Endothelial cell (in vitro differentiated cells): ENCODE results near the gene EZR. TPM values are rescaled to one million over a fixed set of nuclear protein-coding genes. Genes with fewer than 3 reads are reported as not detected.

Experiments used
- DNase-seq: peaks from one replicate; pipeline ENCODE4 v3.0.0; 2021; ENCODE audit warnings: low spot score
- H3K27ac Mint-ChIP-seq: one replicate; pipeline ENCODE4 v1.8.0; 2021; ENCODE audit warnings: mixed read lengths, inconsistent platforms; ENCODE audit not compliant: unreplicated experiment
- H3K27me3 Mint-ChIP-seq: one replicate; pipeline ENCODE4 v1.8.0; 2021; ENCODE audit warnings: mild to moderate bottlenecking, moderate library complexity, mixed read lengths, inconsistent platforms; ENCODE audit not compliant: unreplicated experiment
- H3K36me3 Mint-ChIP-seq: one replicate; pipeline ENCODE4 v1.8.0; 2021; ENCODE audit warnings: mild to moderate bottlenecking, low read depth, mixed read lengths, inconsistent platforms; ENCODE audit not compliant: unreplicated experiment
- H3K4me1 Mint-ChIP-seq: one replicate; pipeline ENCODE4 v1.8.0; 2021; ENCODE audit warnings: mild to moderate bottlenecking, mixed read lengths, inconsistent platforms; ENCODE audit not compliant: unreplicated experiment
- H3K4me3 Mint-ChIP-seq: one replicate; pipeline ENCODE4 v1.8.0; 2021; ENCODE audit warnings: mild to moderate bottlenecking, mixed read lengths, inconsistent platforms; ENCODE audit not compliant: unreplicated experiment
- H3K9me3 Mint-ChIP-seq: one replicate; pipeline ENCODE4 v1.8.0; 2021; ENCODE audit warnings: mixed read lengths, inconsistent platforms; ENCODE audit not compliant: unreplicated experiment
- CTCF ChIP-seq: fragments of 200-600 bp; sonication (generic); IDR thresholded peaks from one replicate; pipeline ENCODE4 v1.5.0; 2021; ENCODE audit warnings: antibody characterized with exemption; ENCODE audit not compliant: unreplicated experiment
- microRNA-seq: library from miRNA; unstranded; fragments of <30 nt; microRNA quantifications from one replicate; pipeline ENCODE4, GENCODE V29; 2020; ENCODE audit not compliant: unreplicated experiment
- total RNA-seq: library from RNA; stranded (reverse); fragmentation: NEBNext Ultra II Directional; extraction: Animal tissue kit (Norgen Biotek cat#: 25700); gene quantifications from one replicate; pipeline ENCODE4 v1.2.1, GENCODE V29; 2021; ENCODE audit not compliant: unreplicated experiment

EZR gene
- total RNA-seq, 1 donor from 2014 or later: 125 TPM

- TF ChIP-seq CTCF: no peak
- Mint-ChIP-seq H3K9me3 (no peaks in the 10 kb centered on the region), H3K36me3 (no peaks in the 10 kb centered on the region), H3K4me1 (peaks cover 14% of the 10 kb centered on the region), H3K27ac (no peak overlapping the region), H3K27me3 (peaks cover 2% of the 10 kb centered on the region), H3K4me3 (no peak overlapping the region)
- no peak for DNase-seq
Measured at GRCh38 chr6:158717341-158718330, 101.5 kb downstream of the EZR start.

Small RNAs within 50 kb of the gene (microRNA-seq; reads per million reads assigned to microRNA genes)
- gene MIR3918: 0.56 reads per million

Other genes starting within 250 kb of the EZR start
- 115 TPM for gene DYNLT1, start 174.6 kb downstream of the EZR start, total RNA-seq
- 0.77 TPM for gene SYTL3, start 169.3 kb downstream of the EZR start, total RNA-seq
- gene RSPH3, start 180.8 kb upstream of the EZR start, total RNA-seq: 4.4 TPM
- gene TAGAP, start 225.6 kb upstream of the EZR start, total RNA-seq: 0.41 TPM